DOHH2 (cell line): ENCODE data around the gene TESMIN.

ENCODE experiments used
- H3F3A ChIP-seq: fragments of 200-600 bp; sonication (generic), shearing (Covaris generic); 2 replicates; pipeline ENCODE4 v1.6.0; 2016; ENCODE audit warnings: antibody characterized with exemption, mild to moderate bottlenecking; ENCODE audit not compliant: control insufficient read depth, insufficient read depth
- H3K27ac ChIP-seq: fragments of 200-600 bp; sonication (generic); 2 replicates; pipeline ENCODE4 v1.5.1; 2014; ENCODE audit warnings: low read depth, mild to moderate bottlenecking, low read length, moderate library complexity
- H3K27me3 ChIP-seq: fragments of 200-600 bp; sonication (generic); 2 replicates; pipeline ENCODE4 v1.6.1; 2014; ENCODE audit warnings: mild to moderate bottlenecking, low read length, mixed read lengths; ENCODE audit not compliant: control insufficient read depth
- H3K36me3 ChIP-seq: fragments of 200-600 bp; sonication (generic); 2 replicates; pipeline ENCODE4 v1.6.1; 2014; ENCODE audit warnings: mild to moderate bottlenecking, low read length, moderate library complexity, mixed read lengths; ENCODE audit not compliant: control insufficient read depth
- H3K4me1 ChIP-seq: fragments of 200-600 bp; sonication (generic); 2 replicates; pipeline ENCODE4 v1.6.1; 2014; ENCODE audit warnings: mild to moderate bottlenecking, low read length, mixed read lengths; ENCODE audit not compliant: control insufficient read depth
- H3K4me2 ChIP-seq: fragments of 200-600 bp; sonication (generic); 2 replicates; pipeline ENCODE4 v1.6.0; 2014; ENCODE audit warnings: mild to moderate bottlenecking, low read length, moderate library complexity
- H3K4me3 ChIP-seq: fragments of 200-600 bp; sonication (generic); 2 replicates; pipeline ENCODE4 v1.5.1; 2014; ENCODE audit warnings: mild to moderate bottlenecking, low read length, mixed read lengths
- H3K79me2 ChIP-seq: fragments of 200-600 bp; sonication (generic); 2 replicates; pipeline ENCODE4 v1.6.1; 2014; ENCODE audit warnings: mild to moderate bottlenecking, low read length, mixed read lengths; ENCODE audit not compliant: control insufficient read depth
- H3K9me2 ChIP-seq: fragments of 200-600 bp; sonication (generic); replicated peaks from 2 replicates; pipeline ENCODE4 v1.6.1; 2014; ENCODE audit warnings: mild to moderate bottlenecking, low read length, mixed read lengths; ENCODE audit not compliant: control insufficient read depth
- H3K9me3 ChIP-seq: fragments of 200-600 bp; sonication (generic); 2 replicates; pipeline ENCODE4 v1.6.1; 2014; ENCODE audit warnings: antibody characterized with exemption, low read length, mixed read lengths; ENCODE audit not compliant: control insufficient read depth, insufficient read depth
- H4K20me1 ChIP-seq: fragments of 200-600 bp; sonication (generic); 2 replicates; pipeline ENCODE4 v1.6.0; 2014; ENCODE audit warnings: low read depth, mild to moderate bottlenecking, antibody characterized with exemption, low read length, moderate library complexity; ENCODE audit not compliant: control insufficient read depth, insufficient read depth
- CTCF ChIP-seq: fragments of 200-600 bp; sonication (generic); IDR thresholded peaks from one replicate; pipeline ENCODE4 v1.5.1; 2014; ENCODE audit warnings: antibody characterized with exemption, mild to moderate bottlenecking, low read depth, low read length; ENCODE audit not compliant: poor library complexity, severe bottlenecking
- EZH2phosphoT487 ChIP-seq: fragments of 200-600 bp; sonication (generic); IDR thresholded peaks from 2 replicates; pipeline ENCODE4 v1.6.1; 2017; ENCODE audit warnings: borderline replicate concordance, mild to moderate bottlenecking, antibody characterized with exemption, low read length, moderate library complexity, mixed read lengths

Gene TESMIN

DNA sequence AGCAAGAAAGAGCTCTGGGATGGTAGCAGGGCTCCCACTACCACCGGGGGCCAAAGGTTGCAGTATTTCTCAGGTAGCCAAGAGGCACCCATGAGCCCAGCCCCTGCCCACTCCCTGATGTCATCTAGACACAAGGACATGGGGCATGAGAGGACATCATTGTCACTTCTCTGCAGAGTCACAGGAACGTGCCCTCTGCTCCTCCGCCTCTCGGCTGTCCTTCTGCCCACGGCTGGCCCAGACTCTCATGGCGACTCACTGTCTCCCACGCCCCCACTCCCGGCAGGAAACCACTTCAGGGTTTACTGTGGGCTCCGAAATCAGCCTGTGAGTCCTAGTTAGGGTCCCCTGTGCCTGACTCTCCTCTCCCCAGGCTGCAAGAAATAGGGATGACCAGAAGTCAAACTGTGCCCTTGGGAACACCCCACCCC, 68.8 kb downstream of the TESMIN start:
- Histone ChIP-seq H3K9me2 (no peaks in the 10 kb centered on the region), H3K4me3 (no peak overlapping the region), H3F3A (no peaks in the 10 kb centered on the region), H3K36me3 (no peaks in the 10 kb centered on the region), H3K79me2 (no peaks in the 10 kb centered on the region), H3K4me1 (no peaks in the 10 kb centered on the region), H4K20me1 (no peaks in the 10 kb centered on the region), H3K27me3 (no peaks in the 10 kb centered on the region), H3K9me3 (no peaks in the 10 kb centered on the region), H3K27ac (no peak overlapping the region), H3K4me2 (no peak overlapping the region)
- no peak for TF ChIP-seq EZH2phosphoT487
- TF ChIP-seq CTCF: no peak

DNA sequence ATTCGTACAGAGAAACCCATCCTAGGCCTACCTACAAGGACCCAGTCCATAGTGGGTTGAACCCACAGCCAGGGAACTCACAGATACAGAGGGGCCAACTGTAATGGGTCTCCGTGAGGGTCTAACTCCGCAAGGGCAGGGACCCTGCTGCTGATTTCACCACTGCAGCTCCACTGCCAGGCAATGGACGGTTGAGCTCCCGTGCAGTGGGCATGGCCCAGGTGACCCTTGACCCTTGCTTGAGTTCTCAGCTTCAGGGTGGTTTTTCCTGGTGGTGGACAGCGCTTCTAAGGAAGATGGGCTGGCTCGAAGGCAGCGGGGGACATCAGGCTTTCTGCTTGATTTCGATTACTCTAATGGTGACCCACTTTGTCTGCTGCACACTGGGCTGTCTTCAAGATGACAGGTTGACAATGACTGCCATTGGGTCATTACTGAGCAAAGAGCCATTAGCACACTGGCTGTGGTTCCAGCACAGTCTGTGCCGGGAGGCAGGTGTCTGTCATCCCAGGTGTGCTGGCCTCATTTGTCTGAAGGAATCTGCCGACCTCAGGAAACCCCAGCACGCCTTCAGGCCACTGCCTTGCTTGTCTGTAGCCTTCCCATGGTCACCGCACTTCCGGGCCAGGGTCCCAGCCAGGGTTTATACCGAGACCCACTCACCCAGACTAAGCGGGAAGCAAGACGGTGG, 70.6 kb downstream of the TESMIN start:
- Histone ChIP-seq H3K27me3 (no peaks in the 10 kb centered on the region), H3K9me3 (no peaks in the 10 kb centered on the region), H3K36me3 (no peaks in the 10 kb centered on the region), H3K27ac (no peak overlapping the region), H3K4me1 (no peaks in the 10 kb centered on the region), H3K79me2 (no peaks in the 10 kb centered on the region), H3K9me2 (no peaks in the 10 kb centered on the region), H4K20me1 (no peaks in the 10 kb centered on the region), H3K4me2 (no peak overlapping the region), H3K4me3 (no peak overlapping the region), H3F3A (no peaks in the 10 kb centered on the region)
- TF ChIP-seq EZH2phosphoT487 (no peak), CTCF (no peak)

DNA sequence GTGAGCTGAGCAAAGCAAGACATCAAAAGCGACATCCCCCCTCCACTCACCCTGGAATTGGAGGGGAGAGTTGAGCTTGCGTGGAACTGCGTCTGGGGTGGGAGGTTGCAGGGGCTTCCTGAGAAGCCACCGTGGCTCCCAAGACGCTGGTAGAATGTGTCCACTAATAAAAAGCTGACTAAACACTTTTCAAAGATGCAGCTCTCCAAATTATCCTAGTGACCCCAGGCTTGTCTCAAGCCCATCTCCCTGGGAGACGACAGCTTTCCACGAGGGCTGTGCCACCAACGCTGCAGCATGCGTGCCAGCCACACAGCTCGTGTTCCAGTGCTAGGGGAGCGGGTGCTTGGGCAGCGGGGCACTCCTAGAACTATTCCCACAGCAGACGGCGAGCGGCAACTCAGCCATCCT, 73.3 kb downstream of the TESMIN start:
- Histone ChIP-seq H4K20me1 (no peaks in the 10 kb centered on the region), H3K79me2 (no peaks in the 10 kb centered on the region), H3K4me2 (no peak overlapping the region), H3F3A (no peaks in the 10 kb centered on the region), H3K36me3 (no peaks in the 10 kb centered on the region), H3K9me3 (no peaks in the 10 kb centered on the region), H3K27me3 (no peaks in the 10 kb centered on the region), H3K9me2 (no peaks in the 10 kb centered on the region), H3K4me3 (no peak overlapping the region), H3K27ac (no peak overlapping the region), H3K4me1 (no peaks in the 10 kb centered on the region)
- no peak for TF ChIP-seq CTCF
- no peak for TF ChIP-seq EZH2phosphoT487
